Liver (tissue), 9 donors: Measurements from ENCODE around the gene YBX2. TPM values are rescaled to one million over a fixed set of nuclear protein-coding genes. Genes with fewer than 3 reads are reported as not detected.
A peak's percentile ranks its signal among the peaks of the same experiment; 100 is the strongest.

Experiments
- DNase-seq: peaks from one replicate; pipeline ENCODE4 v3.0.0-alpha.2; 2017; ENCODE audit warnings: low spot score
- H3K27ac ChIP-seq, 2 donors: one replicate each; pipeline ENCODE4 v1.7.0; 2013; ENCODE audit warnings: inconsistent platforms in 2 of 2, low read length in 2 of 2, control low read depth in 1 of 2, low read depth in 1 of 2, mild to moderate bottlenecking in 1 of 2
- H3K27me3 ChIP-seq, 4 donors: one replicate each; pipeline versions ENCODE4 v1.6.1 to v1.7.0; 2013; ENCODE audit warnings: low read length in 3 of 4, inconsistent platforms in 1 of 4, mild to moderate bottlenecking in 1 of 4, moderate library complexity in 1 of 4; ENCODE audit not compliant: control insufficient read depth in 4 of 4, insufficient read depth in 4 of 4
- H3K36me3 ChIP-seq, 4 donors: one replicate each; pipeline versions ENCODE4 v1.6.1 to v1.7.0; 2013; ENCODE audit warnings: low read length in 3 of 4, mild to moderate bottlenecking in 3 of 4, low read depth in 1 of 4, moderate library complexity in 1 of 4; ENCODE audit not compliant: control insufficient read depth in 4 of 4, insufficient read depth in 3 of 4
- H3K4me1 ChIP-seq, 4 donors: one replicate each; pipeline versions ENCODE4 v1.6.1 to v1.7.0; 2013; ENCODE audit warnings: low read length in 3 of 4, mild to moderate bottlenecking in 3 of 4, moderate library complexity in 1 of 4; ENCODE audit not compliant: control insufficient read depth in 4 of 4, insufficient read depth in 4 of 4
- H3K4me3 ChIP-seq, 3 donors: one replicate each; pipeline versions ENCODE4 v1.6.1 to v1.7.0; 2013; ENCODE audit warnings: low read length in 3 of 3, control low read depth in 1 of 3, low read depth in 1 of 3, mild to moderate bottlenecking in 1 of 3
- H3K9ac ChIP-seq, 2 donors: one replicate each; pipeline ENCODE4 v1.7.0; 2013; ENCODE audit warnings: low read length in 2 of 2, mild to moderate bottlenecking in 2 of 2, moderate library complexity in 2 of 2, control low read depth in 1 of 2, low read depth in 1 of 2
- H3K9me3 ChIP-seq, 4 donors: one replicate each; pipeline versions ENCODE4 v1.6.1 to v1.7.0; 2013; ENCODE audit warnings: low read length in 3 of 4; ENCODE audit not compliant: control insufficient read depth in 4 of 4
- ATF3 ChIP-seq: IDR thresholded peaks from 2 replicates; pipeline ENCODE4 v1.6.1; 2016; ENCODE audit warnings: antibody characterized with exemption
- FOXA1 ChIP-seq: IDR thresholded peaks from 2 replicates; pipeline ENCODE4 v1.6.1; 2016; ENCODE audit warnings: antibody characterized with exemption
- FOXA2 ChIP-seq: IDR thresholded peaks from 2 replicates; pipeline ENCODE4 v1.6.1; 2016; ENCODE audit warnings: antibody characterized with exemption
- HNF4A ChIP-seq, 2 donors: conservative IDR thresholded peaks; 2 replicates each; pipeline ENCODE4 v1.6.1; 2016; ENCODE audit warnings: antibody characterized with exemption in 2 of 2, mild to moderate bottlenecking in 2 of 2
- HNF4G ChIP-seq: IDR thresholded peaks from 2 replicates; pipeline ENCODE4 v1.6.1; 2016; ENCODE audit warnings: antibody characterized with exemption
- JUND ChIP-seq, 2 donors: IDR thresholded peaks; 2 replicates each; pipeline ENCODE4 v1.6.1; 2016; ENCODE audit warnings: antibody characterized with exemption in 2 of 2
- NR2F2 ChIP-seq: IDR thresholded peaks from 2 replicates; pipeline ENCODE4 v1.6.1; 2016; ENCODE audit warnings: antibody characterized with exemption
- RAD21 ChIP-seq, 2 donors: IDR thresholded peaks; 2 replicates each; pipeline ENCODE4 v1.6.1; 2016; ENCODE audit warnings: antibody characterized with exemption in 2 of 2, mild to moderate bottlenecking in 2 of 2
- REST ChIP-seq: IDR thresholded peaks from 2 replicates; pipeline ENCODE4 v1.6.1; 2016; ENCODE audit warnings: antibody characterized with exemption, mild to moderate bottlenecking
- RXRA ChIP-seq, 2 donors: IDR thresholded peaks; 2 replicates each; pipeline ENCODE4 v1.6.1; 2017 to 2018; ENCODE audit warnings: antibody characterized with exemption in 2 of 2, mild to moderate bottlenecking in 1 of 2
- WGBS: extraction: QIAGEN DNeasy Blood & Tissue Kit; methylation state at CpG from one replicate; pipeline ENCODE4 v1.1.7; 2013; 5-methylcytosine and 5-hydroxymethylcytosine counted together
- polyA plus RNA-seq, 2 donors: library from polyadenylated mRNA; stranded (reverse) in 1 of 2; unstranded in 1 of 2; fragments of 200-250 nt in 1 of 2; fragments of >200 nt in 1 of 2; fragmentation: Nextera tagmentation in 1 of 2; extraction: Ambion mirVana in 1 of 2; gene quantifications; one replicate each; pipeline versions ENCODE4 v1.2.1 to v1.2.3, GENCODE V29; 2013 to 2015
- total RNA-seq, 2 donors: library from RNA; depleted of rRNA; stranded (reverse); fragments of >200 nt; gene quantifications; one replicate each; pipeline ENCODE4 v1.2.3, GENCODE V29; 2014
- TF ChIP-seq, protein P1 (sequence below): fragments of 150-350 bp; IDR thresholded peaks from 2 replicates; pipeline ENCODE4 v1.5.1; 2017; ENCODE audit warnings: improper control_type of control experiment, low read depth, low read length; ENCODE audit not compliant: missing input control
- donor health status: healthy.
- donor health status: healthy.
- donor health status: healthy.
- donor health status: healthy.
- donor health status: healthy.

The YBX2 gene
- total and polyA plus RNA-seq, 4 donors, result 0.33 to 0.75 (median 0.57) TPM

GRCh38 chr17:7249830-7250229 is 44.6 kb downstream of the YBX2 start:
- no peaks in the 10 kb centered on the region for H3K9me3 ChIP-seq
- H3K9ac ChIP-seq, result no peak overlapping the region
- peak overlapping the region in 2 of 3 donors; percentile 85 to 93 for H3K4me3 ChIP-seq
- peaks cover 3 to 19% (median 12%) of the 10 kb centered on the region in 4 donors for H3K36me3 ChIP-seq
- no peak for DNase-seq
- H3K27me3 ChIP-seq, result no peaks in the 10 kb centered on the region
- WGBS, result 86% methylated on average over 7 of the region's 7 CpGs
- TF ChIP-seq RAD21 (IDR thresholded peaks at IDR 0.05) (no peak), ATF3 (no peak), FOXA2 (no peak), JUND (IDR thresholded peaks at IDR 0.05) (no peak), REST (no peak), RXRA (IDR thresholded peaks at IDR 0.05) (no peak), HNF4A (conservative IDR thresholded peaks at IDR 0.05) (no peak), HNF4G (no peak), FOXA1 (no peak), NR2F2 (no peak)
- TF ChIP-seq, protein P1, sequence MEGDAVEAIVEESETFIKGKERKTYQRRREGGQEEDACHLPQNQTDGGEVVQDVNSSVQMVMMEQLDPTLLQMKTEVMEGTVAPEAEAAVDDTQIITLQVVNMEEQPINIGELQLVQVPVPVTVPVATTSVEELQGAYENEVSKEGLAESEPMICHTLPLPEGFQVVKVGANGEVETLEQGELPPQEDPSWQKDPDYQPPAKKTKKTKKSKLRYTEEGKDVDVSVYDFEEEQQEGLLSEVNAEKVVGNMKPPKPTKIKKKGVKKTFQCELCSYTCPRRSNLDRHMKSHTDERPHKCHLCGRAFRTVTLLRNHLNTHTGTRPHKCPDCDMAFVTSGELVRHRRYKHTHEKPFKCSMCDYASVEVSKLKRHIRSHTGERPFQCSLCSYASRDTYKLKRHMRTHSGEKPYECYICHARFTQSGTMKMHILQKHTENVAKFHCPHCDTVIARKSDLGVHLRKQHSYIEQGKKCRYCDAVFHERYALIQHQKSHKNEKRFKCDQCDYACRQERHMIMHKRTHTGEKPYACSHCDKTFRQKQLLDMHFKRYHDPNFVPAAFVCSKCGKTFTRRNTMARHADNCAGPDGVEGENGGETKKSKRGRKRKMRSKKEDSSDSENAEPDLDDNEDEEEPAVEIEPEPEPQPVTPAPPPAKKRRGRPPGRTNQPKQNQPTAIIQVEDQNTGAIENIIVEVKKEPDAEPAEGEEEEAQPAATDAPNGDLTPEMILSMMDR, result no peak
- peak overlapping the region in 1 of 2 donors; percentile 15 for H3K27ac ChIP-seq
- H3K4me1 ChIP-seq, result peaks cover 3 to 33% (median 28%) of the 10 kb centered on the region in 4 donors

DNA sequence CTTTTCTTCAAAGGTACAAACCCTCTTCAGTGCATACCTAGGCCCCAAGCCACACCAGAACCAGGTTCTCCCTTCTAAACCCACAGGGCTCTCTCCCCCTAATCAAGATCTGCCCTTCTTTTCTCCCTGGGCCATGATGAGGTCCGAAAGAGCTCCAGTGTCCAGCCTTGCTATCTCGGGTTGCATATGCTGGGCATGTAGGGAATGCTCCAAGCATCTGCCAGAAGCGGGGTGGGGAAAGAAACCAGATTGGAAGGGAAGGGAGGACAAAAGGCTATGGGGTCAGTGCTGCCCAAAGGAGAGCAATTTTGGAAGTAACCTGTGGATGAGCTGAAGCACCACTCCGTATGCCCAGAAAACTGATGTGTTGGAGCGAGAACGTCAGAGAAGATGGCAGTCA is 45.2 kb downstream of the YBX2 start:
- Histone ChIP-seq H3K4me3 (no peak overlapping the region), H3K27ac (no peak overlapping the region), H3K4me1 (peaks cover 3 to 33% (median 28%) of the 10 kb centered on the region in 4 donors), H3K9ac (no peak overlapping the region), H3K36me3 (peaks cover 3 to 22% (median 13%) of the 10 kb centered on the region in 4 donors), H3K27me3 (no peaks in the 10 kb centered on the region), H3K9me3 (no peaks in the 10 kb centered on the region)
- DNase-seq, result no peak
- TF ChIP-seq, protein P1, result no peak
- TF ChIP-seq ATF3, result no peak
- TF ChIP-seq JUND (IDR thresholded peaks at IDR 0.05), result no peak
- TF ChIP-seq RAD21 (IDR thresholded peaks at IDR 0.05), result no peak
- 91% methylated on average over 6 of the region's 6 CpGs for WGBS
